Calu3 (cell line): ENCODE data around the gene PLA2G6. TPM values are rescaled to one million over a fixed set of nuclear protein-coding genes. Genes with fewer than 3 reads are reported as not detected.

ENCODE experiments used
- BruUV-seq: library from RNA; stranded (reverse); fragments of 400-500 nt; replicated peaks from 2 replicates; lab custom pipeline; 2021; lab: Mats Ljungman, UMichigan
- CTCF ChIA-PET: fragments of 300-600 bp; sonication (Branson Sonifier 250); formaldehyde crosslinking; loops from one replicate; lab custom pipeline; 2022; ENCODE audit warnings: antibody characterized with exemption; lab: Charles Lee
- DNase-seq: peaks from one replicate; pipeline ENCODE4 v3.0.0; 2022
- H3K27ac Mint-ChIP-seq: one replicate; pipeline ENCODE4 v1.8.0; 2022; ENCODE audit warnings: mixed read lengths; ENCODE audit not compliant: unreplicated experiment
- H3K27me3 Mint-ChIP-seq: one replicate; pipeline ENCODE4 v1.8.0; 2022; ENCODE audit warnings: mixed read lengths; ENCODE audit not compliant: unreplicated experiment
- H3K36me3 Mint-ChIP-seq: one replicate; pipeline ENCODE4 v1.8.0; 2022; ENCODE audit warnings: mild to moderate bottlenecking, moderate library complexity, mixed read lengths; ENCODE audit not compliant: insufficient read depth, unreplicated experiment
- H3K4me1 Mint-ChIP-seq: one replicate; pipeline ENCODE4 v1.8.0; 2022; ENCODE audit warnings: mild to moderate bottlenecking, low read depth, mixed read lengths; ENCODE audit not compliant: unreplicated experiment
- H3K4me3 Mint-ChIP-seq: one replicate; pipeline ENCODE4 v1.8.0; 2022; ENCODE audit warnings: mild to moderate bottlenecking, low read depth, moderate library complexity, mixed read lengths; ENCODE audit not compliant: unreplicated experiment
- H3K9me3 Mint-ChIP-seq: one replicate; pipeline ENCODE4 v1.8.0; 2022; ENCODE audit warnings: low read depth, mixed read lengths; ENCODE audit not compliant: unreplicated experiment
- CTCF ChIP-seq: fragments of 200-600 bp; IDR thresholded peaks from one replicate; pipeline ENCODE4 v1.8.0; 2022; ENCODE audit warnings: antibody characterized with exemption; ENCODE audit not compliant: unreplicated experiment
- intact Hi-C: fragments of 100-400 bp; cut with micrococcal nuclease; formaldehyde crosslinking; loops from one replicate; pipeline ENCODE4 v1.10.0; 2022; ENCODE audit not compliant: unreplicated experiment
- total RNA-seq: library from RNA; stranded (reverse); gene quantifications from 2 replicates; pipeline ENCODE4 v1.2.3, GENCODE V29; 2022

The PLA2G6 gene
- total RNA-seq, 1 experiment from 2014 or later: 43.5 TPM

GRCh38 chr22:38142606-38143005, 39.0 kb downstream of the PLA2G6 start:
- no TSS peak for BruUV-seq
- peaks cover 15% of the 10 kb centered on the region for H3K36me3 Mint-ChIP-seq
- H3K4me1 Mint-ChIP-seq: peaks cover 30% of the 10 kb centered on the region
- intact Hi-C loops: no loop called here
- no peaks in the 10 kb centered on the region for H3K9me3 Mint-ChIP-seq
- TF ChIP-seq CTCF: no peak
- CTCF ChIA-PET: interaction anchor here (1.8 to 2.1 kb wide), 2 partner anchors 22 to 90 kb away, joined by 5 read pairs; no protein-coding TSS in a partner anchor
- peak overlapping the region; percentile 83 for H3K27ac Mint-ChIP-seq
- DNase-seq: no peak
- H3K4me3 Mint-ChIP-seq: no peak overlapping the region
- H3K27me3 Mint-ChIP-seq: no peaks in the 10 kb centered on the region

- no peak for DNase-seq
- no peaks in the 10 kb centered on the region for H3K9me3 Mint-ChIP-seq
- peaks cover 26% of the 10 kb centered on the region for H3K4me1 Mint-ChIP-seq
- TF ChIP-seq CTCF: no peak
- no TSS peak for BruUV-seq
- intact Hi-C loops: no loop called here
- H3K36me3 Mint-ChIP-seq: peaks cover 15% of the 10 kb centered on the region
- CTCF ChIA-PET: no interaction called here
- no peak overlapping the region for H3K4me3 Mint-ChIP-seq
- H3K27me3 Mint-ChIP-seq: no peaks in the 10 kb centered on the region
- H3K27ac Mint-ChIP-seq: no peak overlapping the region
These were observed 40.2 kb downstream of the PLA2G6 start for GRCh38 chr22:38141217-38141973.

- Mint-ChIP-seq H3K36me3 (peaks cover 17% of the 10 kb centered on the region), H3K27me3 (no peaks in the 10 kb centered on the region), H3K4me3 (no peak overlapping the region), H3K9me3 (no peaks in the 10 kb centered on the region), H3K4me1 (peaks cover 28% of the 10 kb centered on the region), H3K27ac (no peak overlapping the region)
- DNase-seq: no peak
- CTCF ChIA-PET: no interaction called here
- no TSS peak for BruUV-seq
- TF ChIP-seq CTCF: no peak
- intact Hi-C loops: no loop called here
These were observed 41.7 kb downstream of the PLA2G6 start for GRCh38 chr22:38139901-38140300.

- peaks cover 21% of the 10 kb centered on the region for H3K36me3 Mint-ChIP-seq
- no peak for DNase-seq
- no peak overlapping the region for H3K27ac Mint-ChIP-seq
- no TSS peak for BruUV-seq
- H3K4me3 Mint-ChIP-seq: no peak overlapping the region
- intact Hi-C loops: no loop called here
- no peaks in the 10 kb centered on the region for H3K27me3 Mint-ChIP-seq
- CTCF ChIA-PET: no interaction called here
- no peaks in the 10 kb centered on the region for H3K9me3 Mint-ChIP-seq
- peaks cover 28% of the 10 kb centered on the region for H3K4me1 Mint-ChIP-seq
- TF ChIP-seq CTCF: no peak
These were observed 42.7 kb downstream of the PLA2G6 start for GRCh38 chr22:38138961-38139360.
